Activated CD4-positive, alpha-beta T cell treated with anti-CD3 and anti-CD28 coated beads for 36 hours (primary cell): ENCODE data around the gene LDLRAP1. TPM values are rescaled to one million over a fixed set of nuclear protein-coding genes. Genes with fewer than 3 reads are reported as not detected.

Experiments used
- ATAC-seq: fragments of 200-7000 bp; cut with Tn5 transposase; one replicate; pipeline ENCODE4 v1.10.0; 2021; ENCODE audit warnings: mild to moderate bottlenecking, moderate library complexity
- CTCF ChIA-PET: fragments of 350-600 bp; sonication (Branson Sonifier 250); formaldehyde crosslinking; loops from one replicate; lab custom pipeline; 2021; ENCODE audit warnings: antibody characterized with exemption; lab: Charles Lee
- POLR2A ChIA-PET: fragments of 350-600 bp; sonication (Branson Sonifier 250); formaldehyde crosslinking; loops from one replicate; lab custom pipeline; 2021; ENCODE audit warnings: antibody characterized with exemption, inconsistent platforms; lab: Charles Lee
- DNase-seq: peaks from one replicate; pipeline ENCODE4 v3.0.0-alpha.2; 2020
- H3K27ac Mint-ChIP-seq: one replicate; pipeline ENCODE4 v1.8.0; 2021; ENCODE audit warnings: mixed read lengths
- H3K27me3 Mint-ChIP-seq: one replicate; pipeline ENCODE4 v1.8.0; 2021; ENCODE audit warnings: mixed read lengths
- H3K36me3 Mint-ChIP-seq: one replicate; pipeline ENCODE4 v1.8.0; 2021; ENCODE audit warnings: low read depth, mixed read lengths
- H3K4me1 Mint-ChIP-seq: one replicate; pipeline ENCODE4 v1.8.0; 2021; ENCODE audit warnings: mixed read lengths
- H3K4me3 Mint-ChIP-seq: one replicate; pipeline ENCODE4 v1.8.0; 2021; ENCODE audit warnings: mild to moderate bottlenecking, moderate library complexity, mixed read lengths
- H3K9me3 Mint-ChIP-seq: one replicate; pipeline ENCODE4 v1.8.0; 2021; ENCODE audit warnings: low read depth, mixed read lengths
- intact Hi-C, 2 experiments: fragments of 100-400 bp; cut with DNase I in 1 of 2; cut with micrococcal nuclease in 1 of 2; formaldehyde crosslinking; loops; one replicate each; pipeline versions ENCODE4 v1.14.2 to v1.15.1; 2022 to 2024; cut with DNase I, micrococcal nuclease
- total RNA-seq, 2 experiments: library from RNA; stranded (reverse); gene quantifications; one replicate each; pipeline ENCODE4 v1.2.3, GENCODE V29; 2021

LDLRAP1 gene
- total RNA-seq, 2 experiments from 2014 or later: 13.0 to 14.6 TPM

GRCh38 chr1:25616987-25617624 lies 73.7 kb downstream of the LDLRAP1 start:
- no peak for ATAC-seq
- DNase-seq: peak; percentile 48
- no peaks in the 10 kb centered on the region for H3K9me3 Mint-ChIP-seq
- no peak overlapping the region for H3K27ac Mint-ChIP-seq
- ChIA-PET POLR2A (no interaction called here), CTCF (interaction anchor here (0.6 to 10.0 kb wide), 2 partner anchors 21 to 25 kb away, joined by 3 to 91 read pairs; no protein-coding TSS in a partner anchor)
- intact Hi-C loops: loop anchor here in 1 of 2 experiments (1.0 to 5.0 kb wide), 6 partner anchors 59 to 202 kb away; partner anchors contain the start of genes LDLRAP1, MACO1 and MTFR1L
- no peaks in the 10 kb centered on the region for H3K36me3 Mint-ChIP-seq
- peak overlapping the region; percentile 76 for H3K4me3 Mint-ChIP-seq
- H3K4me1 Mint-ChIP-seq: peaks cover 59% of the 10 kb centered on the region
- peaks cover 8% of the 10 kb centered on the region for H3K27me3 Mint-ChIP-seq

DNA sequence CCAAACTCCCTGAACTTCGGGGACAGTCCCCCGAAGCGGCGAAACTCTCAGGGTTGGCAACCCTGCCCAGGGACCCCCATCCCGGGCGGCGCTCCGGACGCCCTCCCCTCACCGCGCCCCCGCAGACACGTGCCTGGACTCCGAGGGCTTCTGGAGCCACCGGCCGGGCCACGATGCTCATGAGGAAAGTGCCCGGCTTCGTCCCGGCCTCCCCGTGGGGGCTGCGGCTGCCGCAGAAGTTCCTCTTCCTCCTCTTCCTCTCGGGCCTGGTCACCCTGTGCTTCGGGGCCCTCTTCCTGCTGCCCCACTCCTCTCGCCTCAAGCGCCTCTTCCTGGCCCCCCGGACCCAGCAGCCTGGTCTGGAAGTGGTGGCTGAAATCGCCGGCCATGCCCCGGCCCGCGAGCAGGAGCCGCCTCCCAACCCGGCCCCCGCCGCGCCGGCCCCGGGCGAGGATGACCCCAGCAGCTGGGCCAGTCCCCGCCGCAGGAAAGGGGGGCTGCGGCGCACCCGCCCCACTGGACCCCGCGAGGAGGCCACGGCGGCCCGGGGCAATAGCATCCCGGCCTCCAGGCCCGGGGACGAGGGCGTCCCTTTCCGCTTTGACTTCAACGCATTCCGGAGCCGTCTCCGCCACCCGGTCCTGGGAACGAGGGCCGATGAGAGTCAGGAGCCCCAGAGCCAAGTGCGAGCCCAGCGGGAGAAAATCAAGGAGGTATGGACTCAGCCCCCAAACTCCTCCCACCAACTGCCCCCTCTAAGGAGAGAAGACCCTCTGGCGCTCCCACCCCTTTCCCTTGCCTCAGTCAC lies 74.4 kb downstream of the LDLRAP1 start:
- ChIA-PET POLR2A (interaction anchor here (2.5 kb wide), 1 partner anchor 58 kb away, joined by 17 read pairs; no protein-coding TSS in a partner anchor), CTCF (interaction anchor here (0.7 to 10.0 kb wide), 19 partner anchors 9 to 192 kb away, joined by 3 to 91 read pairs (median 7); no protein-coding TSS in a partner anchor)
- H3K36me3 Mint-ChIP-seq: no peaks in the 10 kb centered on the region
- peak overlapping the region; percentile 58 for H3K27ac Mint-ChIP-seq
- H3K27me3 Mint-ChIP-seq: peaks cover 8% of the 10 kb centered on the region
- peak overlapping the region; percentile 76 for H3K4me3 Mint-ChIP-seq
- peaks cover 66% of the 10 kb centered on the region for H3K4me1 Mint-ChIP-seq
- no peak for ATAC-seq
- intact Hi-C loops: loop anchor here (1.0 to 5.0 kb wide), 4 partner anchors 24 to 179 kb away; no protein-coding TSS in a partner anchor
- H3K9me3 Mint-ChIP-seq: no peaks in the 10 kb centered on the region
- peak; percentile 35 for DNase-seq

DNA sequence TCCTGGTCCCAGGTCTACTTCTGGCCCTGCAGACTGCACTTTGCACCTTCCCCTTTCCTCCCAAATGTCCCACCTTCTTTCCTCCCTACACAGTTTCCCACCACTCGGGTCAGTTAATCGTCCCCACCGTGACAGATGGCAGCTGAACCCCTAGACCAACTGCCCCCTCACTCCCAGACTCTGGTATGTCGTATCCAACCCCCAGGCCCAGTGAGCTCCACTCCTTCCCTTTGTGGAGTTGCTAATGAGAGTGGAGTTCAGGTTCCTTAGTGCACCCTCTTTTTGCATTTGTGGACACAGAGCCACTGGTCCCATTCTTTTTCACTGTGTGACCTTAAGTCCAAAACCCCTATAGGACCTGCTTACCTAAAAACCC lies 75.0 kb downstream of the LDLRAP1 start:
- ChIA-PET POLR2A (interaction anchor here (0.8 to 2.5 kb wide), 2 partner anchors 12 to 58 kb away, joined by 3 to 17 read pairs; no protein-coding TSS in a partner anchor), CTCF (interaction anchor here (0.6 to 10.0 kb wide), 32 partner anchors 9 to 200 kb away, joined by 3 to 91 read pairs (median 5); no protein-coding TSS in a partner anchor)
- H3K36me3 Mint-ChIP-seq: no peaks in the 10 kb centered on the region
- DNase-seq (no peak), ATAC-seq (no peak)
- peak overlapping the region; percentile 58 for H3K27ac Mint-ChIP-seq
- intact Hi-C loops: loop anchor here (1.0 to 5.0 kb wide), 3 partner anchors 24 to 178 kb away; no protein-coding TSS in a partner anchor
- peak overlapping the region; percentile 76 for H3K4me3 Mint-ChIP-seq
- peaks cover 72% of the 10 kb centered on the region for H3K4me1 Mint-ChIP-seq
- peaks cover 8% of the 10 kb centered on the region for H3K27me3 Mint-ChIP-seq
- H3K9me3 Mint-ChIP-seq: no peaks in the 10 kb centered on the region

Other genes with a start within 250 kb of the LDLRAP1 start
- gene TMEM50A, start 205.3 kb upstream of the LDLRAP1 start, total RNA-seq: 100 to 1,000 TPM in 1 of 2 experiments, 10 to 100 TPM in 1; 98.0 to 120 TPM
- gene RHCE, start 122.8 kb upstream of the LDLRAP1 start, total RNA-seq: 1 to 10 TPM in 1 of 2 experiments, under 1 TPM in 1; 0.91 to 1.0 TPM
- gene MACO1, start 112.7 kb upstream of the LDLRAP1 start, total RNA-seq: 10 to 100 TPM; 15.7 to 18.5 TPM
- gene MAN1C1, start 73.2 kb downstream of the LDLRAP1 start, total RNA-seq: 10 to 100 TPM in 1 of 2 experiments, 1 to 10 TPM in 1; 10.0 to 10.1 TPM